Activated effector memory CD4-positive, alpha-beta T cell treated with Interleukin-2 at 50 U/mL for 16 hours (primary cell): ENCODE results near the gene IGSF8.
"Not testable (repeated sequence)": the region's sequence is repeated elsewhere in the genome, so short reads cannot be mapped to it uniquely, and the experiment has no call there.

ENCODE experiments used
- DNase-seq: peaks from one replicate; pipeline ENCODE4 v3.0.0-alpha.2; 2020

IGSF8 gene

DNA sequence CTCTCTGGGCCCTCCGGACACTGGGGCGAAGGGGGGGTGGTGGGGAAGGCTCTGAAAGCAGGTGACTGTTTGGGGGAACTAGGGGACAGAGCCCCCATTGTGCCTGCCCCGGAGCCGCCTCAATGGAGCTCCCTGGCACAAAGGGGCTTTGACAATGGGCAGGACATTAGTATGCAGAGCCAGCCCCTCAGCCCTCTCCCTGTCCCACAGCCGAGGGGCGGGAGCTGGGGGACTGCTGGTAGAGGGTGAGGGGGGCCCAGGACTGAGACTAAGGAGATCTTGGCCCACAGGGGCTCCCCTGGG lies 36.2 kb downstream of the IGSF8 start:
- no peak for DNase-seq

DNA sequence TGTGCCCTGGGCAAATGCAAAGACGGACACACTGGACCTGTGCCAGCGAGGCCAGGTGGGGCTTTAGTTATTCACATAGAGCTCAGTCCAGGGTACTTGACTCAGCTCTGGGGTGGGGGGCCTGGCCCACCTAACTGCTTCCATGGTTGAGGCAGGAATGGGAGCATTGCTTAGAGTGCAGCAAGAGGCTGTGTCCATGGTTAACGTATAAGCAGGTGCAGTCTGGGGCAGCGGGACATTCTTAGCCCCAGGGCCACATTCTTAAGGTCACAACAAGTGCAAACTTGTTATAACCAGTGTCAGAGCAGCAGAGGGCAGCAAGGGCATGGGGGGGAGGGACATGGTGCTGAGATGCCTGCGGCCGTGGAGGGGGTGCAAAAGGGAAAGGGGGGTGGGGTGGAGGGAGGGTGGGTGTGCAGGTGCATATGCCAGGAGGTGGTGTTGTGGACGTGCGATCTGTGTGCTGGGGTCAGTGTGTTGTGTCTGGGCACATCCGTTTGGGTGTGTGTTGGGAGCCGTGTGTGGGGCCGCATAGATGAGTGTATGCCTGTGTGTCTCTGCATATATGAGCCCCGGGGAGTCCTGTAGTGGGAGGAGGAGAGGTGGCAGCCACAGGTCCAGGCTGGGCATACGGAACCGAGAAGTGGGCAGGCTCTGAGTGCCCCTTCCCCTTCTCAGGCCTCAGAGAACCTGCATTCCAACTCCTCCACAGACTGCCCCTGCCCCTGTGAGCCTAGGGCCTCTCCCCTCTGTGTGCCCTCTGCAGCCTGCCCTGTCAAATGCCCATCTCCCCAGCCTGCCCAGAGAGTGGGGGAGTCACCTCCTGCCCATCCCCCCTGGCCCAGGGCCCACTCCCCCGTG lies 36.8 kb downstream of the IGSF8 start:
- DNase-seq, result no peak

DNA sequence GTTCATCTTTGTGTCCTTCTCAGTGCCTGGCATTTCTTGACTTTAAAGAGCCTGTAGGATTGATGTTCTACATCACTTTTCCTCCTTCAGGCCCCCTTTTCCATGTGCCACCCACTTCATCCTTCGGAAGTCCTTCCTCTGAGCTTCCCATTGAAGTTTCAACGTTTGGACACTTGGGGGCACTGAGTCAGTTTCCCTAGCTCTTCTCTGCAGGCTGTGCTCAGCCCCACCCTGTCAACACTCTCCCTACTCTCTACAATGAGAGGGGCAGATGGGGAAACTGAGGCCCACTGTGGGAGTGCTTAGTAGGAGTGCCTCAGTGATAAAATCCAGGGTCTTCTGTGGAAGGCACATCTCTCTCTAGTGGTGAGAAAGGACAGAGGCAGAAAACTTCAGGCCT lies 40.3 kb downstream of the IGSF8 start:
- DNase-seq, result no peak

DNA sequence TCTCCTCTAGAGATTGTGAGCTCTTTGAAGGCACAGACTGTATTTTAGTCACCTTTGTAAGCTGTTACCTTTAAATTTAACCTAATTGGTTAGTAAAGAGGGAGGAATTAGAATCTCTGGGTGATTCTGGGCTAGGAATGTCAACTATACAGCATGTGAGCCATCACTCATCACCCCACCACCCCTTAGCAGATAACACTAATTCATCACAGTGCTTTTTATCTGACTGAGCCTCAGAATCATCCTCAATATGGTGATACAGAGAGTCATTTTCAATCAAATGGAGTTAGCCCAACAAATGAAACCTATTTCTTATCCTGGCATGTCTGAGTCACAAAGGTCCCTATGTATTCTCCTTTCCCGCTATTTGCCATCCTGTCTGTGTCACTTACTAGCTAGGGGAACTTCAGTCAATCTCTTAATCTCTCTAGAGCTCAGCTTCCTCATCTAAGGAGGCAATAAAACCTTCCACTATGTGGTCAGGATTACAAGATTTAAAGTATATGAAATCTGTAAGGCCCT lies 41.7 kb downstream of the IGSF8 start:
- DNase-seq, result no peak

DNA sequence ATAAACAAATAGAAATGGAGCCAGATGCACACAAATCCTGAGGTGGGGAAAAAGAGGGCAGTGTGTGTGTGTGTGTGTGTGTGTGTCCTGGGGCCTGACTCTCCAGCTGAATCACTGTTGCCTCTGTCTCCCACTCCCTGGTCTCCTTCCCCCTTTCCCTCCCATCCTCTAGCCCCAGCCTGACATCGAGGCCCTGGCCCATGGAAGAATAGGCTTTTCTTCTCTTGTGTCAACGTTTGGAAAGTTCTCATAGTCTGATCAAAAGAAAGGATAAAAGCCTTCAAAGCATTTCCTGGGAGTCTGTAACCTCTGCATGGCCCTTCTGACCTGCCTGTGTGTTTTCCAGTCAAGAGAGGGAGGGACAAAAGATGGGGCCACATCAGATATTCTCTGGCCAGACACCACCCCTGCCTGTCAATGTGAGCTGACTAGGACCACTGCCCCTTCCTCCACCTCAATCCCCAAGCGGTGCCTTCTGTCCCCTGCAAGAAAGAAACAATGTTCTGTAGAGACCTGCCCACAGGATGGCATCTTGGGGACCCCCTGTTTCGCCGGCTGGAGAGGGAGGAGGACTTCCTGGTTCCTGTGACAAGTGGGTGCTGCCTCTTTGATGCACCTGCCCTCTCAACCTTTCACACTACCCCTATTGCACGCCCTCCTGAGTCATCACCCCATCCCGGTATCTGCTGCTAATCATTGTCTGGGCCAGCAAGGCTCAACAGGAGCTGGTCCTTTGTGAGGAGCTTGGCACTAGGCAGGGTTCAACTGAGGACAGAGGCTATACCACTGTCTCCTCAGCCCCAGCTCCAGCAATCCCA lies 44.7 kb downstream of the IGSF8 start:
- DNase-seq, result no peak

DNA sequence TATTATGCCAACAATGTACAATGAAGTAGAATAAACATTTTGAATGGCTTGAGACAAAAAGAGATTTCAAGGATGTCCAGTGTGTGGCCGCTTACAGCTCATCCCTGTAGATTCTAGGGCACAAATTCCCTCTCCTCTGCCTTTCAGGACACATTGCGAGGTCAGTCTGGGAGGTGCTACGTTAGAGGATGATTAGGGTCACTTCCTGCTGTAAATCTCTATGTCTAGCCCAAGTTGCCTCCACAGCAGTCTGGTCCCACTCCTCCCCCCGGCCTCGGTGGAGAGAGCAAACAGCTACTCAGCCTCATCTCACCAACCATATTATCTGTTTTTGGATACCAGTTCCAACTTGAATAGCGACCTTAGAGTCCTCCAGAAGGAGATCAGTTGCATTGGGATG lies 45.5 kb downstream of the IGSF8 start:
- no peak for DNase-seq

DNA sequence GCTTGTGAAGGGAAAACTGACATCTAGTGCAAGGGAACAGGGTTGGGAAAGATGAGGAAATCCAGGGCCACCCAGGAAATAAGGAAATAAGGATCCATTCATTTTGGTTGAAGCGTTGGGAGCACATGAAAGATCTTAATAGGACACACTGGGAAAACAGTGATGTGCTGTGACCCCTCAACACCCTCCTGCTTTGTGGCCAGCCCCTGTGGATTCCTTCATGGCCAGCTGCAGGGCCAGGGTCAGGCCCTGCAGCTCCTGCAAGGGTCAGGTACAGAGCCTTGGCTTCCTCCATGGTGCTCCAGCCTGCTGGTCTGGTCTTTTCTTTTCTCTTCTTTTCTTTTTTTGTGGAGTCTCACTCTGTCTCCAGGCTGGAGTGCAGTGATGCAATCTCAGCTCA lies 47.8 kb downstream of the IGSF8 start:
- DNase-seq, result no peak

DNA sequence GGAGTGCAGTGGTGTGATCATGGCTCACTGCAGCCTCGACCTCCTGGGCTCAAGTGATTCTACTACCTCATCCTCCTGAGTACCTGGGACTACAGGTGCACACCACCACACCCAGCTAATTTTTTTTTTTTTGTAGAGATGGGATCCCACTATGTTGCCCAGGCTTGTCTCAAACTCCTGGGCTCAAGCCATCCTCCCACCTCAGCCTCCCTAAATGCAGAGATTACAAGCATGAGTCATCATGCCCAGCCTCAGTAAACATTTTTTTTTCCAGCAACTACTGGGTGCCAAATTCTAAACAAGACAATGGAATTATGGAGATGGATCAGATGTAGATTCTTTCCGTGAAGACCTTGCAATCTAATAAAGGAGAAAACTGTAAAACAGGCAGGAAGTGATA lies 48.2 kb downstream of the IGSF8 start:
- DNase-seq, result not testable (repeated sequence)

DNA sequence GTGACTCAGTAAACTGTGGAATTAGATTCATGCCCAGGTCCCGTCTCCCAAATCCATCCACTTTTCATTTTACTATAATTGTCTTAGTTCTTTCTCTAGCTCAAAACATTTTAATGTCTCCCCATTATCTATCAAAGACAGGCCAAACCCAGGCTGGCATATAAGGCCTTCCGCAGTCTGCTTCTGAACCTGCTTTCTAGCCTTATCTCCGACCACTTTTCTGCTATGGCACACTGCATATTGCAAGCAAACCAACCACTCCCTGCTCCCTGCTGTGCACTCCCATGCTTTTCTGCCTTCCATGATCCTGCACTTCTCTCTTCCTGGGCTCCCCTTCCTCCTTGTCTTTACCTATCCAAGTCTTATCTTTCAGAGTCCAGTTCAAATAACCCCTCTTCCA lies 49.3 kb downstream of the IGSF8 start:
- no peak for DNase-seq

DNA sequence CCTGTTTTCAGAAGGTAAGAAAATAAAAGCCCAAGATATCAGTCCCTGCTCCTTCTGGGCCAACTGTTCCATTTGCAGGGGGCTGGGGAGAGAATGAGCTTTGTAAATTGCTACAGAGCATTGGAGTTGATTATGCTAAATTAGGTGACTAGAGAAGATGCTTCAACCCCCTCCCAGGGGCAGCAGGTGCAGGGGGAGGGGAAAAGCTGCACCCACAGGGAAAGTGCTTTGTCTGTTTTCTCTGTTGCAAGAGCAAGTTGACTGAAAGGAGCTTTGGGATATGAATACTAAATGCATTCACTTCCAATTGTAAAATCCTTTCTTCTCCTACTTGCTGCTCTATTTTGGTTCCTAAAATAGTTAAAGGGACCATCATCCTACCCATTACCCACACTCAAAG lies 50.1 kb downstream of the IGSF8 start:
- DNase-seq, result no peak

DNA sequence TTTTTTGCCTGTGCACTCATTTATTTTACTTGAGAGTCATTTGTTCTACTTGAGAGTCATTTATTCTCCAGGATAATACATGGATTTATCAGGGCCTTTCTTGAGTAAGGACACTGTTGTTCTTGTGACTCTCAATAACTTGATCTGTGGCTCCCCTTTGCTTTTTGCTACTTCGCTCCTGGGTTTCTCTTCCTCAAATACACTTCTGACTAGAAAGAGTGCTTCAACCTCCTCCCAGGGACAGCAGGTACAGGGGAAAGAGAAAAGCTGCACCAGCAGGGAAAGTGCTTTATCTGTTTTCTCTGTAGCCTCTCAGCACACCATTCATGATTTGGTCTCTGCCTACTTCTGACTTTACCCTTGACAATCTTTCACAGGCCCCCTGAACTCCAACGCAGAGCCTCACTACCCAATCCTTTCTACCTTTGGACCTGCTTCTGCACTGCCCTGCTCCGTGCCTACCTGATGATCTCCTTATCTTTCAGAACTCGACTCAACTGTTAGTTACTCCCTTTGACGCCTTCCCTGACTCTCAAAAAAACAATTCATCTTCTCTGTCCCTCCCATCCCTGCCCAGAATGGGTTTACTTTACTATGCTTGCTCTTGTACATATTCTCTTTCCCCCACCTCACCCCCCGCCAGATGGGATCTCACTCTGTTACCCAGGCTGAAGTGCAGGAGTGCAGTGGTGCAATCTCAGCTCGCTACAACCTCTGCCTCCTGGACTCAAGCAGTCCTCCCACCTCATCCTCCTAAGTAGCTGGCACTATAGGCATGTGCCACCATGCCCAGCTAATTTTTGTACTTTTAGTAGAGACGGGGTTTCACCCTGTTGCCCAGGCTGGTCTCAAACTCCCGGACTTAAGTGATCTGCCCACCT lies 51.1 kb downstream of the IGSF8 start:
- DNase-seq, result no peak

DNA sequence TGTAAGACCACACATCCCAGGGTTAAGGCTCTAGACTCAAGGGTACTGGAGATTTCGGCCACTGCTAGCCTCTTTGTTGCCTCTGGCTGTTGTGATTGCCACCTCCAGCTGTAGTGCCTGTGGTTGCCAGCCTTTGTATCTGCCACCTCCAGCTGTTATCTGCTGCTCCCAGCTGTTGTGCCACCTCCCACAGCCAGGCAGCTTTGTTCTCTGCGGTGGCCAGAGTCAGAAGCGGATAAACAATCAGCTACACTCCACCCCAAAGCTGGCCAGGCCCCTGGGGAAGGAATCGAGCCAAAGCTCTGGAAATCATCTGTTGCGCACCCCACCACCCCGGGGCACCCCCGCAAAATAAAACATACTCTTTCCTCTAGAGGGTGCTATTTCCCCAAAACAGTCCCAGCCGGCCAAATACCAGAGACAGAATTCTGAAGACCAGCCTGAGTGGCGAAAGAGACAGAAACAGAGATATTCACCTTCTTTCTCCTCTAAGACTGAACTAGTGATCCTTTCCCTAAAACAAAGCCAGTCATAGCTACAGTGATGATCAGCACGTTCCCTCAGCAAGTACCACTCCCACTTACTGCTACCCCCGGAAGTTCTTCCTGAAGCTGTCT lies 51.8 kb downstream of the IGSF8 start:
- no peak for DNase-seq

DNA sequence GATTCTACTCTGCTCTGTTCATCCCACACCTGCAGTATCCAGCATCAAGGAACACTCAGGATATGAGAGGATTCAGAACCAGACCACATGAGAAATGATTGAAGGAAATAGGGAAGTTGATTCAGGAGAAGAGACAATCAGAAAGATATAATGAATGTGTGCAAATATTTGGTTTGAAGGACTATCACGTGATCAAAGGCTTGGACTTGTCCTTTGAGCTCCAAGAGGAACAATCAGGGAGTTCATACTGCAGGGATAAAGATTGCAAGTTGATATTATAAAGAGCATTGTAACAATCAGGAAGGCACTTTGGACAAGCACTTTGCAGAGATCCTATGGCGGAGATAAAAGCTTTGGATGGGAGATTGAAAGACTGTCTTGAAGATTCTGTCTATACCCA lies 52.8 kb downstream of the IGSF8 start:
- no peak for DNase-seq

DNA sequence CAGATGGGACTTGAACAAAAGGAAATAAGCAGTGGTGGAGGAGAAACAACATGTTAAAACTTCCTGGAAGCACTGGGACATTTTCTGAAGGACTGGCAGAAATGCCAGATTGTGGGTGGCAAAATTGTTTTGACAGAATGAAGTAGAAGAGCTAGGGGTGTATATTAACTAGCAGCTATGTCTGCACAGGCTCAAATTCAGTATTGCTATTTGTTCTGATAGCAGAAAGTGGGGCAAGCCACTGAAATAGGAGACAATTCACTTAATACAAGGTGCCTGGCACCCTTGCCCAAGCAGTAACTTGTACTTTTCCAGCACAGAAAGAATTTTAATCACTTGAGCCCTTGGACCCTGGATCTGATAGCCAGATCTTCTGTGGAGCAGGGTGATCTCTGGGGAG lies 54.9 kb downstream of the IGSF8 start:
- DNase-seq, result no peak
